ENCODE data around the gene ARL6IP5.
A peak's percentile ranks its signal among the peaks of the same experiment; 100 is the strongest.

ARL6IP5 gene

DNA sequence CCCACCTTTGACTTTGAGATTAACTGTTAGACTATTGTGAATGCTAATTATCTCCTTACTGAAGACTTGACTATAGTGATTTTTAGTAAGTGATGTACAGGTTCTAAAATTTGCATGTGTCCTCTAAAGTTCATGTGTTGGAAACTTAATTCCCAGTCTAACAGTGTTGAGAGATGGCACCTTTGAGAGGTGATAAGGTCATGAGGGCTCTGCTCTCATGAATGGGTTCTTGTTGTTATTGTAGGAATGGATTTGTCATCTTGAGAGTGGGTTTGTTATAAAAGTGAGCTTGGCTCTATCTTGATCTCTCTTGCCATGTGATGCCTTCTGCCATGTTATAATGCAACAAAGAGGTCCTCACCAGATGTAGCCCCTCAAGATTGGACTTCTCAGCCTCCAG is 56.6 kb downstream of the ARL6IP5 start:
- TF ChIP-seq SNAI2 (CRISPR knock-in tag; IDR thresholded peaks at IDR 0.05) (no peak), ISL1 (CRISPR knock-in tag; IDR thresholded peaks at IDR 0.05) (no peak)
- ATAC-seq = no peak

DNA sequence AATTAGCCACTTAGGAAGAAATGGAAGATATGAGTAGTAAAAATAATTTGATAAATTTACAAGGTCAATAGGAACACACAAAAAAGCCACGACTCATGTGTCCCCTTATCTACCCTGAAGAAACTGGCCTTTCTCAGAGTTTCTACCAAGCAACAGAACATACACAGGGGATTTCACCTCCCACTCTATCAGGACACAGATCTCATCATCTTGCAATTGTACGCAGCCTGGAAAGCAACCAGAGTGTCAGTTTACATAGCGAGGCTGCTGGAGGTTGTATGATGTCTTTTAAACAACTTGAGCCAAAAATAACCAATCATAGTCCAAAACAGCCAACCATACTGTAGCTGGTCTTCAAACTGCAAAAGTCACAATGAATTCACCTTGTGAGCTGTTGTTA is 57.4 kb downstream of the ARL6IP5 start:
- ATAC-seq = peak; percentile 73
- TF ChIP-seq ZC3H10 (CRISPR knock-in tag; IDR thresholded peaks at IDR 0.05) (no peak), TSHZ2 (CRISPR knock-in tag; IDR thresholded peaks at IDR 0.05) (no peak), POU6F1 (CRISPR knock-in tag; IDR thresholded peaks at IDR 0.05; ENCODE audit: borderline replicate concordance, low read depth) (no peak)

GRCh38 chr3:69142797-69143454 is 58.2 kb downstream of the ARL6IP5 start:
- ATAC-seq = no peak
- TF ChIP-seq, protein P1, sequence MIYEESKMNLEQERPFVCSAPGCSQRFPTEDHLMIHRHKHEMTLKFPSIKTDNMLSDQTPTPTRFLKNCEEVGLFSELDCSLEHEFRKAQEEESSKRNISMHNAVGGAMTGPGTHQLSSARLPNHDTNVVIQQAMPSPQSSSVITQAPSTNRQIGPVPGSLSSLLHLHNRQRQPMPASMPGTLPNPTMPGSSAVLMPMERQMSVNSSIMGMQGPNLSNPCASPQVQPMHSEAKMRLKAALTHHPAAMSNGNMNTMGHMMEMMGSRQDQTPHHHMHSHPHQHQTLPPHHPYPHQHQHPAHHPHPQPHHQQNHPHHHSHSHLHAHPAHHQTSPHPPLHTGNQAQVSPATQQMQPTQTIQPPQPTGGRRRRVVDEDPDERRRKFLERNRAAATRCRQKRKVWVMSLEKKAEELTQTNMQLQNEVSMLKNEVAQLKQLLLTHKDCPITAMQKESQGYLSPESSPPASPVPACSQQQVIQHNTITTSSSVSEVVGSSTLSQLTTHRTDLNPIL (CRISPR knock-in tag; IDR thresholded peaks at IDR 0.05; ENCODE audit: low read depth) = no peak
- TF ChIP-seq ZFP30 (CRISPR knock-in tag; IDR thresholded peaks at IDR 0.05) = no peak
- no peak for TF ChIP-seq PPARA (CRISPR knock-in tag; IDR thresholded peaks at IDR 0.05; ENCODE audit: borderline replicate concordance)
- no peak for TF ChIP-seq ZNF70 (CRISPR knock-in tag; IDR thresholded peaks at IDR 0.05)
- TF ChIP-seq TSHZ2 (CRISPR knock-in tag; IDR thresholded peaks at IDR 0.05) = no peak
- TF ChIP-seq ZC3H10 (CRISPR knock-in tag; IDR thresholded peaks at IDR 0.05) = no peak
- no peak for TF ChIP-seq ARNTL (CRISPR knock-in tag; IDR thresholded peaks at IDR 0.05; ENCODE audit: borderline replicate concordance, low read depth)
- TF ChIP-seq ISL1 (CRISPR knock-in tag; IDR thresholded peaks at IDR 0.05) = no peak
- TF ChIP-seq RARB (CRISPR knock-in tag; IDR thresholded peaks at IDR 0.05) = no peak

GRCh38 chr3:69143612-69144011 is 58.9 kb downstream of the ARL6IP5 start:
- TF ChIP-seq ZNF565 (CRISPR knock-in tag; conservative IDR thresholded peaks at IDR 0.05; ENCODE audit: low read depth) = no peak
- TF ChIP-seq, protein P1 (CRISPR knock-in tag; IDR thresholded peaks at IDR 0.05; ENCODE audit: low read depth) = no peak
- TF ChIP-seq POU6F1 (CRISPR knock-in tag; IDR thresholded peaks at IDR 0.05; ENCODE audit: borderline replicate concordance, low read depth) = no peak
- no peak for TF ChIP-seq ARNTL (CRISPR knock-in tag; IDR thresholded peaks at IDR 0.05; ENCODE audit: borderline replicate concordance, low read depth)
- TF ChIP-seq ESRRG (CRISPR knock-in tag; IDR thresholded peaks at IDR 0.05) = no peak
- peak; percentile 67 for ATAC-seq

Data from SK-N-SH treated with all-trans-retinoic acid at 6 μM for 48 hours (cell line).